ENCODE data around the gene EIF4E.
A peak's percentile ranks its signal among the peaks of the same experiment; 100 is the strongest.
"Not testable (repeated sequence)": the region's sequence is repeated elsewhere in the genome, so short reads cannot be mapped to it uniquely, and the experiment has no call there.

EIF4E gene, protein sequence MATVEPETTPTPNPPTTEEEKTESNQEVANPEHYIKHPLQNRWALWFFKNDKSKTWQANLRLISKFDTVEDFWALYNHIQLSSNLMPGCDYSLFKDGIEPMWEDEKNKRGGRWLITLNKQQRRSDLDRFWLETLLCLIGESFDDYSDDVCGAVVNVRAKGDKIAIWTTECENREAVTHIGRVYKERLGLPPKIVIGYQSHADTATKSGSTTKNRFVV

DNA sequence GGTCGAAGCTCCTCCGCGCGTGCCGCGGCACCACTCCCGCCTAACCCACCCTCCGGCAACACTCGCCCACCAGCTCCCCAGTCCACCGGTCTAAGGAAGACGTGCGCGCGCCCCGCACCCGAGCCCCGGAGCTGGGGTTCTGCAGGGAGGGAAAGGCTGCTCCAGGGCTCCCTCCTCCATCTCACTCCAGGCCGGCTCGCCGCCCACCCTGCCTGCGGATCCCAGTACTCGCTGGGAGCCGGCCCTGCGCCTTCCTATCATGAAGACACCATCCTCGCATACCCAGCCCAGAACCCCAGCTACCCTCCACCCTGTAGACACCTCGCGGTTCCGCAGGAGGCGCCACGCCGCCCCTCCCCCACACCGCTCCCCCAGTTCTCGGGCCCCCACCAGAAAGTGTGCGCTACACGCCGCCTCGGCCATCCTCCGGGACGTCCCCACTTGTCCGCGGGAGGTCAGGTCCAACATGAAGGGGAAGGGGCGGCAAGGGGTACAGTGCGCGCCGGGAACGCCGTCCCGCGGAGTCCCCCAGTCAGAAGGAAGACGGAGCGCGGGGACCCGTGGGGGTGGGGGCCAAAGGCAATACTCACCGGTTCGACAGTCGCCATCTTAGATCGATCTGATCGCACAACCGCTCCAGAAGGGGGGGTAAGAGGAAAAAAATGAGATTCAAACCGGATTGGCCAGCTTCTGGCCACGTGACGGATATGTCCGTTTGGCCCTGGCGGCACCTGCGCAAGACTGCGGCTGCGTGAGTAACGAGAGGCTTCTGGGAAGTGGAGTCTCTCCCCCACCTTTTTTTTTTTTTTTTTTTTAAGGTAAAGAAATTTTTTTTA lies at the start of gene EIF4E:
Gene EIF4E, minus strand, starts transcription at position 629 of the 836 bp plus-strand sequence. Its CDS starts 21 bp downstream, at position 608.
- peak; percentile 99 for DNase-seq

DNA sequence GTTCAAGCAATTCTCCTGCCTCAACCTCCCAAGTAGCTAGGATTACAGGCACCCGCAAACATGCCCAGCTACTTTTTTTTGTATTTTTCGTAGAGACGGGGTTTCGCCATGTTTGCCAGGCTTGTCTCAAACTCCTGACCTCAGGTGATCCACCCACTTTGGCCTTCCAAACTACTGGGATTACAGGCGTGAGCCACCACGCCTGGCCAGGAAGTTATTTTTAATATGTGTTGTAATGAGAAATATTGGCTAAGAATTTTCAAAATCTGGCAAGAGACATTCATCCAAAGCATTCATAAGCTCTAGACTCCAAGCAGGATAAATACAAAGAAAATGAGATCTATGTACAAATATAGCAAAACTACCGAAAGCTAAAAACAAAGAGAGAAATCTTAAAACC lies 48.6 kb upstream of the EIF4E start:
- DNase-seq = no peak

DNA sequence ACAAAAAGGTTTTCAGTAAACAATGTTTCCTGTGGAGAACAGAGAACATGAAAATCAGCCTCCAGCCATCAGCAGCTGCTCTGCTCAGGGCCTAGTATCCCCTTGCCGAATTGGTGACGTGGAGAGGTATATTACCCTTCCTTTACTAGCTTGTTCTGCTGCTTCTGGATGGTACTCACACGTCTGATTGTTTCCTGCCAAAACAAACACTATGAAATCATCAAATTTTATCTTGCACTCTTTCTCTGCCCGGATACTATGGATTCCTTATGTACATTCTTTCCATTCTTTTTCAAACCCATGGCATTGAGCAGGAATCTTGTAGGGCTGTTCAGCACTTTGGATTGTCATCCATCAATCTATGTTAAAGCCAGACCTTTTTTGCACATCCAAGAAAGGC lies 47.8 kb upstream of the EIF4E start:
- DNase-seq = no peak

DNA sequence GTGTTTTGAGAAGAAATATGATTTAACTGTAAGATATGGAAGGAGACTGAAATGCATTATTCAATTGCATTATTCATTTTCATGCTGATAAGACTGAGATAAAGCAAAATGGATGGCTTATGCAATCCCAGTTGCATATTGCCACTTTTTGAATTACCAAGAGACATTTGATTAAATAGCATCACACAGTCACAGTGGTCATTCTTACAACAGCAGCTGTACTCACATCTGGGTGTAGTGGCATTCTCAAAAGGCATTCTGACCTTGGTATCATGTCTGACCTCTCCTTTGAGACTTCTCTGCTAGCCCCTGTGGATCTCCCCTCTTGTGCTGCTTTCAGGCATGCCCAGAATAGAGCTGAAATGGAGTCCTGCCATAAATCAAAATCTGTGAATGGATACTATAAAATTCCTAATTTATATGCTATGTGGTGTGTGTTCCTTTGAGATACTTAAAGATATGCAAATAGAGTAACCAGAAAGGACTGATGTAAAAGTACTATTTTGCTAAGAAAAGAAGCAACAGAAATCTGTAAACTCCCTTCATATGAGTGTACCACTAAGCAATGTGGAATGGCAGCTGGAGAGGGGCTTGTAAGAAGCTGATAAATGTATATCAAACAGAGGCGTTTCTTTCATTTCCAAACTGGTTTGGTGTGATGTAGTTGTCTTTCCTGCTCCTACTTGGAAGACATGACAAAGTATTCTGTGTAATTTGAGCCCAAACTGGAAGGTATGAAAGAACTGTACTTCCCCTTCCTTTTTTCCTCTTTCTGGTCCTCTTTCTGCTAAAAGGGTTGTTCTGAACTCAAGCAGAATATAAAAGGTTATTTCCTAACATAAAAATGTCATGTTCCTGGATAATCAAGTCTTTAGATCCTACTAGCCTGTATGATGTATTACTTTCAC lies 41.2 kb upstream of the EIF4E start:
- no peak for DNase-seq

DNA sequence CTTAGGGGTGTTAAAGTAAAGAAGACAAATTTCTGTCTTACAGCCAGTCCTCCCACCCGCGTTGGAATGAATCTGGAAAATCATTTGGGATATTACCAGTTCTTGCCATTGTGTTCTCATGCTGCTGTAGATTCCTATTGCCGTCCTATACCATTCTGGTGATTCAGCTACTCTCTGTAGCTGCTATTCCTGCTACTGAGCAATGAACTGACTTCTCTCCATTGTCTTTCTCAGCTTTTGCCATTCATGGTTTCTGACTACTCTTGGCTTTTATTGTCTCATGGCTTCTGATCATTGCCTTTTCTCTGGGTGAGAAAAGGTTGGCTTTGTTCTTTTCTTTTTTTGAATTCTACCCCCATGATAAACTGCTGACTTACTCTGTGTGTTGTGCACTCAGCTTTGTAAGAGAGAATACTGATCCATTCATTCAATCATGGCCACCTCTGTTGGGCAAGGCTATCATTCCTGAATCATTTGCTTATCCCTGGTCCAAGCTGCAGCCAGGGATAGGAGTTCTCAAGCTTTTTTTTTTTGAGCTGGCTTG lies 38.9 kb upstream of the EIF4E start:
- no peak for DNase-seq

DNA sequence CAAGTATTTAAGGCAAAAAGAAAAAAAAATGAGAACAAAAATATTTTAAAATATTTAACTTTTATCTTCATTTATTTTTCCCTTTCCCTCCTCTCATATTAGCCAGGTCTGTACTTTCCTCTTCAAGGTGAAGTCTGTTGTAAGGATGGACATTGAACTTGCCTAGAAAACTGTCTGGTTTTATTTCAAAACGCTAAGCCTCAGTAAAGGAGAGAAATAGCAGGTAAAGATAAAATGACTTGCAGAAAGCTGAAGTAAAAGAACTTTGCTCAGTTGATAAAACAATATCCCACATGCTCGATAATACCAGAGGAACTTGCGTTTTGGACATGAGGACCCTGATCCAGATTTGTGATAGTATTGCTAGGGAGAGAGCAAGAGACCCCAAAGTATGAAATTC lies 38.0 kb upstream of the EIF4E start:
- no peak for DNase-seq

DNA sequence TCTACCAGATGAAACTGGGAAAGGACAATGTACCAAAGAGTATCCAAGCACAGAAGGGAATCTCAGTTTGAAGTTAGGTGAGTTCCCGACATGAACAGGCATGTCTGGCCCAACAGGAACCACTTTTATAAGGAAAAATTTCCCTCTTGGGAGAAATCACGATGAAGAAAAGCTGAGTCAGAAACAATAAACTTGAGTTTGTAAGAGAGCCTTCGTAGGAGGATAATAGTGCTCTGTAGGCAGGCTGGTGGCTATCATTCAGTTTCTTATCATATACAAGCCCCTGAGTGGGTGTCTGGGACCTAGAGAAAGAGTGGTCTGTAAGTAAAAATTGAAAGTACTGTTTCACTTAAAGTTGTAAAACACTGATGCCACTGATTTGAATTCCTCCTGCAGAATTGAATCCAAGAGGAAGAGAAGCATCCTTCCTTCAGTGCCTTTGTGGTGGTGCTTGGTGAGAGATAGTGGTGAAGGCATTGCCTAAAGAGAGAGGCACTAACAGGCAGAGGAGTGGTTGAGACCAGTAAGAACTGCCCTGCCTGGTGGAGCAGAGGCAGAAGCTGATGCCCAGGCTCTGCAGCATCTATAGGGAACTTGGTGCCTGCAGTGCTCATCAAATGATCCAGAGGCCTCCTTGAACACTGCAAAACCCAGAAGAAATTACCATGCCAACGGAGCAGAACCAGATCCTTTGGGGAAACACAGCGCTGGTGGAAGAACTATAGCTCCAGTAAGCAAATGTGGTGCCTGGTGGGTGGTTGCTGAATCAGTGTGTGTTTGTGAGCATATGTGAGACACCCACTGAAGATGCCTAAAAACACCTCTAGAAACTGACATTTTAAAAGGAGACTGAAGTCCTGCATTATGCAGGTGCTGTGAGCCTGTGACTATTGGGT lies 34.9 kb upstream of the EIF4E start:
- no peak for DNase-seq

DNA sequence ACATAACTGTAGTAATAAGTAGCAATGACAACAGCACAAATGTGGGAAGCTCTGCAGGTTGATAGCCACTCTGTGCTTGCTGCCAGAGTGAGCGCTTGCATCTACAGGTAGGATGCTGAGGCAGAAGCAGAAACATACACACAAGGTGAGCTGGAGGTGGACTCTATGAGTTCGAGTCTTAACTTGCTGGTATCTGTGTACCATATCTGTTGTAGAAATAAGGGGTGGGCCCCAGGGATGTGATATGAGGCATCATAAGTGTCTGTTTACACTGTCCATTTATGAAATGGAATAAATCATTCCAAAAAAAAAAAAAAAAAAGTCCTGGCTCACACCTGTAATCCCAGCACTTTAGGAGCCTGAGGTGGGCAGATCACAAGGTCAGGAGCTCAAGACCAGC lies 32.8 kb upstream of the EIF4E start:
- no peak for DNase-seq

DNA sequence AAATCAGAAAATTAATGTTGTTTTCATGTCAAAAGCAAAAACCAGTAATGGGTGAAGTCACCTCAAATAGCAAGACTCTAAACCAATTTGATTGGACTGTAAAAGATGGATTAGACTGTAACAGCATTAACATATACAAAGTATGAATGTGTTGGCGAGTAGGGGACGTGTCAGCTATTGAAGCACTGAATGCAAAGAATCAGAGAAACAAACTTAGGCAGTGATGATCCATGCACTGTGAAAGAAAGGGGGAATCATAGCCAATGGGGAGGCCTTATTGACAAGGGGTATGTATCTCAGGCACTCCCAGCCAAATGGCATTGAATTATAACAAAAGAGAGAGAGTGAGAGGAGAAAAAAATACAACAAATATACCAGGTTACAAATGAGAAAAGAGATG lies 30.5 kb upstream of the EIF4E start:
- no peak for DNase-seq

DNA sequence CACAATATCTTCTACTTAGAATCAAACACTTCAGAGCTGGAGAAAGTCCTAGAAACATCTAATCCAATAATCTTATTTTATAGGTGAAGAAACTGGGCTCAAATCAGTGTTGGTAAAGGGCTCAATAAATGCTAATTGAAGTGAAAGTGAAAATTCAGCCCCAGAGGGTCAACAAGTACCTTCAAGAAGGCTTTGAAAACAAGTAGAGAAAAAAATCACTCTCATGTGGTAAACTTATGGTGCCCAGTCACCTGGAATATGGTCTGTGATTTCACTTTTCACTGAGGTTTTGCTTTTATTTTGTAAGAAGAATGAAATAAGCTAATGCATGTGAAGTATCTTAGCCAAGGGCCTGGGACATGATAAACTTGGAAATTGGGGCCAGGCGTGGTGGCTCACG lies 29.1 kb upstream of the EIF4E start:
- no peak for DNase-seq

DNA sequence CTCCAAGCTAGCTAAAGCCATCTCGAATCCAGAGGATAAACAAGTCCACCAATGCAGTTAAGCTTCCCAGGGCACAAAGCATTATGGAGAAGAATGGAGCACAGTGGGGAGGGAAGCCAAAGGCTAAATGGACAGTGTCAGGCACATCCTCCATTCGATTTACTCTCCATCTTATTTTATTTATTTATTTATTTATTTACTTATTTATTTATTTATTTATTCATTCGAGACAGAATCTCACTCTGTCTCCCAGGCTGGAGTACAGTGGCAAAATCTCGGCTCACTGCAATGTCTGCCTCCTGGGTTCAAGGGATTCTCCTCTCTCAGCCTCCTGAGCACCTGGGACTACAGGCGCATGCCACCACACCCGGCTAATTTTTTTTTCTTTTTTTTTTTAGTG lies 26.3 kb upstream of the EIF4E start:
- no peak for DNase-seq

DNA sequence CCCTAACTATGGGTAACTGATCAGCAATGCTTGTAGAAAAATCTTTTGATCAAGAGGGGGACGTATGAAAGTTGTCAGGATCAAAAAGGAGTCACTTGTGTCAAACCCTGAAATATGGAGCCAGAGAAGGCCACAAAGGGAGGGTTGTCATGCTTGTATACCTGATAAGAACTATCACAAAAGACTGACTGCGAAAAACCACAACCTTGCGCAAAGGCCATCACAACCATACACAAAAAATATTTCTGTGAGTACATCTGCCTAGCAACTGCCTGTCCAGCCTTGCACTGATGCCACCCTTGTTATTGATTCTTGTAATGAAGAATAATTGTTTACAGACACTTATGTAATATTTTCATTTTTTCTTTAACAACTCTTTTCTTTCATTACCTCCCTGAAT lies 22.8 kb upstream of the EIF4E start:
- no peak for DNase-seq

DNA sequence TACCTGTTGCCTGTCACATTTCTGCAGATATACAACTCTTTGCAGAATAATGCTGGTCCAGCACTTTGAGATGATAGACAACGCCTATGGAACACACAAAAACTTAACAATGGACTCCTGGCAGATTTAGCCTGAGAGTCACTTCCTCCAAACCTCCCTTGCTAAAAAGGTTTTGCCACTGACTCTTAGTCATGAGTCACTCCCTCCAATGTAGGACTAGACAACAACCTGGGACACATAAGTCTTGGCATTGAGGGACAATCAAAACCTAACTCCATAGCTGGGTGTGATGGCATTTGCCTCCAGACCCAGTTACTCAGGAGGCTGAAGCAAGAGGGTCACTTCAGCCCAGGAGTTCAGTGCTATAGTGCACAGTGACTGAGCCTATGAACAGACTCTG lies 22.0 kb upstream of the EIF4E start:
- DNase-seq = no peak

DNA sequence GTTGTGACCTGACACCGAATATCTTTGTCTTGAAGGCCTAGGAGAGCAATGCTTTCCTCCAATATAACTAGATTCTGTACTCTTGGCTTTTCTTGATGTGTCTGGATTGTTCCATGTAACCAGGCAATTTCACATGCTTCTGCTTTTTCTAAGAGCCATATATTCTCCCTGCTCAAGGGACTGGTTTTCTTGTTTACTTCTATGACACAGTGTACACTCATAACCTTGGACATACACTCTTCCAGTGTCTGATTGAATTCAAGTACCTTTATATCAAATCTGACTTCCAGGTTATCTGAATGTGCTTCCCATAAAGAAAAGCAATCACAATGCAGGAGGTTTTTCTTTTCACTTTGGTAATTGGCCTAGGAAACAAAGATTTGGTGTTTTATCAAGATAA lies 17.4 kb upstream of the EIF4E start:
- no peak for DNase-seq

DNA sequence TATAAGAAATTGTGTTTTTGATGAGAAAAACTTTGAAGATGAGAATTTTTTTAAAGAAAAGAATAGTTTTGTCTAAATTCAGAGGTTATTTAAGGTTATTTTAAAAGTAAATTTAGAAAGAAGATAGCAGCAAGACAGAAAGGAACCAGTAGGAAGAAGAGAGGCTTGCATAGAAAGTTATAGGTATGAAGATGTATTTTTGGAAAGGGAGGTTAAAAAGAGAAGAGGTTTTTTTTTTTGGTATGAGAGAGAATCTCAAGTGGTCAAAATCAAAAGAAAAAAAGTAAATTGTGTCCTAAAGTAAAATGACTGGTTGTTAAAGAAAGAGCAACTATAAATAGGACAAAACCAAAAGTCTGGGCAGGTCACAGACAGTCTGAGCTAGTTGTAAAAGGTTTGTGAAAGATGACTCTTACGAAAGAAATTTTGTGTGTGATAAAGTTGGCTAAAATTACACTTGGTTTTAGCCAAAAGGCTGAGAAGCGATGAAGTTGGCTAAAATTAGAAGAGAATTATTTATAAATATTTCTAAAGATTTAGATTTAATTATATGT lies 16.4 kb upstream of the EIF4E start:
- DNase-seq = no peak

DNA sequence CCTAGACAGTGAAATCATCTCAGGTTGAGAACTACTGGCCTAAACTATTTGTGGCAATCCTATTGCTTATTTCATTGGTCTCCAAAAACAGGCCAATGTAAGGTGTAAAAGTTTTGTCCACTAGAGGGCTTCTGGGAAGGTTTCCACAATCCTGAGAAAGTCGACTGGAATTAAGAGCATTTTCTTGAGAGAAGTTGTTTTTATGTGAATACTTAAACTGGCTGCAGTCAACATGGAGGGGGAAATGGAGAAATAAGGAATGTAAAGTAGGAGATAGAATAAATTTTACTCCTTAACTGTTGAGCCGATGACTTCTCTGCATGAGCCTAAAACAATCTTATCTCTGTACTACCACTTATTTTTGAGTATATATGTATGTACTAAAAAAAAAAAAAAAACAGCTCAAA lies 11.0 kb upstream of the EIF4E start:
- DNase-seq = peak in 1 of 2 donors; percentile 48

DNA sequence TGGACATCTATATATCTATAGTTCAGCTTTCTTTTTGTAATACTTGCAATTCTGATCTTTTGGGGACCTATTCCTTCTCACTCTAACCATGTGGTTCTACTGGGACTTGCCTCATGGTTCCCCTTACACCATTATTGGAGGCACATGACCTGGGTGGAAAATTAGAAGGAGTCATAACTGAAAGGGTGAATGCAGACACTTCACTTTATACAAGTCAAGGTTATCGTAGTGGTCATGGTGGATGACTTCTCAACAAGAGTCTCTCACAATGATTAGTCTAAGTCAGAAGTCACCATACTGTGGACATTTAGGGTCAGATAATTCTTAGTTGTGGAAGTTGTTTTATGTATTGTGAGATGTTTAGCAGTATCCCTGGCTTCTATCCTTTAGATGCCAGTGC lies 10.5 kb upstream of the EIF4E start:
- no peak for DNase-seq

DNA sequence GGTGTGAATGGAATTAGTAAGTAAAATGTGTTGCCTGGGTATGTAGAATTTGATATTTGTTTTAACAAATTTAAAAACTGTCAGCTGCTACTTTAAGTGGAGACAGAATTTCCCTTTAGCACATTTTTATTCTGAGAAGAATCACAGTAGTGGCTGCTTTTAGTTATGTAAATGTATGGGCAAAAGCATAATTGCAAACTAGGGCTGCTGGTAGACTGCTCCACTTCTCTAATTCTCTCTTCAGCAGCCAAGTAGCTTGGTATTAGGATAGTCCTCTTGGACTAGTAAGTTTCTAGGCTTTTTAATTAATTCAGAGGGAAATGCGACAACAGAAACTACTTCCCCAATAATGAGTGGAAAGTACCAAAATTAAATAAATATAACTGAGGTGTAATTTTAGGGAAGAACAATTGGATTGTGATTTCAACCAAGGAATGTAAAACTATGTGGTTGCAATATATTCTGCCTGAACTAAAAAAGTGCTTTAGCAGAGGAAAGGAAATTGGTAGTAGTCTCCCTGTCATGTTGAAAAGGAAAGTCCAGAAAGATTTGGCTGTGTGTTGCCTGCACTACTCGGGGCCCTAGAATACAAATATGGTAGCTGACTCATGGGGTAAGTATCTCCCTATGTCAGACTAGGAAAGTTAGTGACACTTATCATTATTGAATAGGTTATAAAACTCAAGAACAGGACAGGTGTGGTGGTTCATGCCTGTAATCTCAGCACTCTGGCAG lies 9.2 kb upstream of the EIF4E start:
- DNase-seq = no peak

DNA sequence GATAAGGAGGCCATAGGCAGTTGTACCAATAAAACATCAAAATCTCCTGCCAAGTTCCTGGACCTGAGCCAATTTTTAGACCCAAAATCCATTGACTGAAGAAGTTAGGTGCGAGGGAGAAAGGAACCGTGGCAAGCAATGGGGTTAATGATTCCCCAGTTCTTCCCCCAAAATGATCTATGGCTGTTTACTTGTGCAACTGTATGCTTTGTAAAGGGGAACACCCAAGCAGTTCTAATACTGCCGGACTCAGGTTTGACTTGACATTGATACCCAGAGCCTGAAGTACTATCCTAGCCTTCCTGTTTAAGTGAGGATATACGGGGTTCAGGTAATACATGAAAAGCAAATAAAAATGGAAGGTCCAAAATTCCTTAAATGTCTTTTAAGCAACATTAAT lies 6.7 kb upstream of the EIF4E start:
- no peak for DNase-seq

DNA sequence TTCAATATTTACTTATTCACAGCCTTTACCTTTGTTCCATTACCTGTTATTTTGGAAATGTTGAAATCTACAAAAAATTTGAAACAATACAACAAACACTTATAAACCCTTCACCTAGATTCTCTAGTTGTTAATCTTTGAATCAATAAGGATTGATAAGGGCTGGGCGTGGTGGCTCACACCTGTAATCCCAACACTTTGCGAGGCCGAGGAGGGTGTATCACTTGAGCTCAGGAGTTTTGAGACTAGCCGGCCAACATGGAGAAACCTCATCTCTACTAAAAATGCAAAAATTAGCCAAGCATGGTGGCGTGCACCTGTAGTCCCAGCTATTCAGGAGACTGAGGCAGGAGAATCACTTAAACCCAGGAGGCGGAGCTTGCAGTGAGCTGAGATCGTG lies 5.9 kb upstream of the EIF4E start:
- not testable (repeated sequence) for DNase-seq

DNA sequence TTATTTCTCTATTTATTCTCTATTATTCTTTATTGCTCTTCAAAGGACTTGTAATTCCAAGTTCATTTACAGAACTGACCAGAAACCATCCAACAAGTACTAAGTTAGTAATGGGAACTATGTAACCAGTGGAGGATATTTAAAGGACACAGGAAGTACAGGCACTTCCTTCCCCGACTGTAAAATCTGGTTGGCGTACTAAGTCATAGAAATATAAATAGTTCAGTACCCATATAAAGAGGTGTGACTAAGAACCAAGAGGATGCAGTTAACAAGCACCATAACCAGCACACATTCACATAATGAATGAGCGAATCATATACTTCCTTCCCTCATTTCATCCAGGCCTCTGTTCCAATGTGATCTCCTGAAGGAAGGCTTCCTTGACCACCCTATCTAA lies 3.6 kb upstream of the EIF4E start:
- DNase-seq = peak in 1 of 2 donors; percentile 11
